Measurements from ENCODE around the gene OR2T4.

DNA sequence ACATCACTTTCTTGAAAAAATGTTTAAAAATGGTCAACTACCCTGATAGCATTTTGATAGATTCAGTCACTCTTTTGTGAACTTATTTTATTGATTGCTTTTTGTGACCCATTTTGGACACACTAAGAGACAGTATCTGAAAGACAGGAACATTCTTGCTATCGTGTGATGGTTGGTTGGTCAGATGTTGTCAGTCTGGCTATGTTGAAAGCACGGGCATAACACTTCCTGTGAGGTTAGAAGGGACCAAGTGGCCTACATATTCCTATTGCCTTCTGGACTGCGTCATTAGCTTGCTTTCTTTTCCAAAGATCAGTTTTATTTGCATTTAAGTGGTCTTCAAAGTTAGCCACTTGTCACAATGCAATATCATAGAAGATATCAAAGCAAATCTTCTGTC, 15.5 kb downstream of the OR2T4 start:
- no peak for TF ChIP-seq POLR2A (IDR thresholded peaks at IDR 0.05; ENCODE audit: borderline replicate concordance, extremely low read depth, insufficient read depth, insufficient read length)
- TF ChIP-seq POLR2AphosphoS5 (IDR thresholded peaks at IDR 0.05; ENCODE audit: low read depth, low read length) = no peak
- TF ChIP-seq, protein P1, sequence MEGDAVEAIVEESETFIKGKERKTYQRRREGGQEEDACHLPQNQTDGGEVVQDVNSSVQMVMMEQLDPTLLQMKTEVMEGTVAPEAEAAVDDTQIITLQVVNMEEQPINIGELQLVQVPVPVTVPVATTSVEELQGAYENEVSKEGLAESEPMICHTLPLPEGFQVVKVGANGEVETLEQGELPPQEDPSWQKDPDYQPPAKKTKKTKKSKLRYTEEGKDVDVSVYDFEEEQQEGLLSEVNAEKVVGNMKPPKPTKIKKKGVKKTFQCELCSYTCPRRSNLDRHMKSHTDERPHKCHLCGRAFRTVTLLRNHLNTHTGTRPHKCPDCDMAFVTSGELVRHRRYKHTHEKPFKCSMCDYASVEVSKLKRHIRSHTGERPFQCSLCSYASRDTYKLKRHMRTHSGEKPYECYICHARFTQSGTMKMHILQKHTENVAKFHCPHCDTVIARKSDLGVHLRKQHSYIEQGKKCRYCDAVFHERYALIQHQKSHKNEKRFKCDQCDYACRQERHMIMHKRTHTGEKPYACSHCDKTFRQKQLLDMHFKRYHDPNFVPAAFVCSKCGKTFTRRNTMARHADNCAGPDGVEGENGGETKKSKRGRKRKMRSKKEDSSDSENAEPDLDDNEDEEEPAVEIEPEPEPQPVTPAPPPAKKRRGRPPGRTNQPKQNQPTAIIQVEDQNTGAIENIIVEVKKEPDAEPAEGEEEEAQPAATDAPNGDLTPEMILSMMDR (IDR thresholded peaks at IDR 0.05 in 2 of 3, conservative IDR thresholded peaks at IDR 0.05 in 1 of 3; ENCODE audit: borderline replicate concordance in 1 of 3, insufficient read depth in 1 of 3, low read depth in 2 of 3, low read length in 2 of 3) = no peak
- TF ChIP-seq, protein P2, sequence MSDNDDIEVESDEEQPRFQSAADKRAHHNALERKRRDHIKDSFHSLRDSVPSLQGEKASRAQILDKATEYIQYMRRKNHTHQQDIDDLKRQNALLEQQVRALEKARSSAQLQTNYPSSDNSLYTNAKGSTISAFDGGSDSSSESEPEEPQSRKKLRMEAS (IDR thresholded peaks at IDR 0.05) = no peak
- TF ChIP-seq SP1 (IDR thresholded peaks at IDR 0.05; ENCODE audit: low read depth) = no peak
- TF ChIP-seq, protein P3, sequence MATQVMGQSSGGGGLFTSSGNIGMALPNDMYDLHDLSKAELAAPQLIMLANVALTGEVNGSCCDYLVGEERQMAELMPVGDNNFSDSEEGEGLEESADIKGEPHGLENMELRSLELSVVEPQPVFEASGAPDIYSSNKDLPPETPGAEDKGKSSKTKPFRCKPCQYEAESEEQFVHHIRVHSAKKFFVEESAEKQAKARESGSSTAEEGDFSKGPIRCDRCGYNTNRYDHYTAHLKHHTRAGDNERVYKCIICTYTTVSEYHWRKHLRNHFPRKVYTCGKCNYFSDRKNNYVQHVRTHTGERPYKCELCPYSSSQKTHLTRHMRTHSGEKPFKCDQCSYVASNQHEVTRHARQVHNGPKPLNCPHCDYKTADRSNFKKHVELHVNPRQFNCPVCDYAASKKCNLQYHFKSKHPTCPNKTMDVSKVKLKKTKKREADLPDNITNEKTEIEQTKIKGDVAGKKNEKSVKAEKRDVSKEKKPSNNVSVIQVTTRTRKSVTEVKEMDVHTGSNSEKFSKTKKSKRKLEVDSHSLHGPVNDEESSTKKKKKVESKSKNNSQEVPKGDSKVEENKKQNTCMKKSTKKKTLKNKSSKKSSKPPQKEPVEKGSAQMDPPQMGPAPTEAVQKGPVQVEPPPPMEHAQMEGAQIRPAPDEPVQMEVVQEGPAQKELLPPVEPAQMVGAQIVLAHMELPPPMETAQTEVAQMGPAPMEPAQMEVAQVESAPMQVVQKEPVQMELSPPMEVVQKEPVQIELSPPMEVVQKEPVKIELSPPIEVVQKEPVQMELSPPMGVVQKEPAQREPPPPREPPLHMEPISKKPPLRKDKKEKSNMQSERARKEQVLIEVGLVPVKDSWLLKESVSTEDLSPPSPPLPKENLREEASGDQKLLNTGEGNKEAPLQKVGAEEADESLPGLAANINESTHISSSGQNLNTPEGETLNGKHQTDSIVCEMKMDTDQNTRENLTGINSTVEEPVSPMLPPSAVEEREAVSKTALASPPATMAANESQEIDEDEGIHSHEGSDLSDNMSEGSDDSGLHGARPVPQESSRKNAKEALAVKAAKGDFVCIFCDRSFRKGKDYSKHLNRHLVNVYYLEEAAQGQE (IDR thresholded peaks at IDR 0.05; ENCODE audit: low read depth) = no peak
- TF ChIP-seq ZFX (IDR thresholded peaks at IDR 0.05) = no peak
- TF ChIP-seq EZH2 (IDR thresholded peaks at IDR 0.05) = no peak
- no peak for TF ChIP-seq RAD21 (IDR thresholded peaks at IDR 0.05; ENCODE audit: low read depth)
- no peak for TF ChIP-seq CEBPB (IDR thresholded peaks at IDR 0.05; ENCODE audit: low read depth)
- TF ChIP-seq, protein P4, sequence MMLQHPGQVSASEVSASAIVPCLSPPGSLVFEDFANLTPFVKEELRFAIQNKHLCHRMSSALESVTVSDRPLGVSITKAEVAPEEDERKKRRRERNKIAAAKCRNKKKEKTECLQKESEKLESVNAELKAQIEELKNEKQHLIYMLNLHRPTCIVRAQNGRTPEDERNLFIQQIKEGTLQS (IDR thresholded peaks at IDR 0.05) = no peak

Data from HCT116 (cell line).